Mononuclear cell (primary cell): ENCODE measurements around the gene CAMK2A. TPM values are rescaled to one million over a fixed set of nuclear protein-coding genes. Genes with fewer than 3 reads are reported as not detected.

ENCODE experiments used
- H3K27me3 ChIP-seq: 2 replicates; pipeline ENCODE4 v1.6.0; 2011; ENCODE audit warnings: low read length, control low read depth; ENCODE audit not compliant: insufficient read depth
- H3K4me1 ChIP-seq: 2 replicates; pipeline ENCODE4 v1.5.1; 2011; ENCODE audit warnings: mild to moderate bottlenecking, low read length, control low read depth; ENCODE audit not compliant: insufficient read depth
- H3K4me3 ChIP-seq: 2 replicates; pipeline ENCODE4 v1.5.1; 2011; ENCODE audit warnings: mild to moderate bottlenecking, low read length, moderate library complexity
- H3K9me3 ChIP-seq: 2 replicates; pipeline ENCODE4 v1.5.1; 2011; ENCODE audit warnings: low read depth, mild to moderate bottlenecking, control low read depth, low read length
- total RNA-seq: library from RNA; depleted of rRNA; stranded (reverse); fragments of >200 nt; gene quantifications from one replicate; pipeline ENCODE4 v1.2.3, GENCODE V29; 2012

Gene CAMK2A
- total RNA-seq, 1 donor: 0.94 TPM

DNA sequence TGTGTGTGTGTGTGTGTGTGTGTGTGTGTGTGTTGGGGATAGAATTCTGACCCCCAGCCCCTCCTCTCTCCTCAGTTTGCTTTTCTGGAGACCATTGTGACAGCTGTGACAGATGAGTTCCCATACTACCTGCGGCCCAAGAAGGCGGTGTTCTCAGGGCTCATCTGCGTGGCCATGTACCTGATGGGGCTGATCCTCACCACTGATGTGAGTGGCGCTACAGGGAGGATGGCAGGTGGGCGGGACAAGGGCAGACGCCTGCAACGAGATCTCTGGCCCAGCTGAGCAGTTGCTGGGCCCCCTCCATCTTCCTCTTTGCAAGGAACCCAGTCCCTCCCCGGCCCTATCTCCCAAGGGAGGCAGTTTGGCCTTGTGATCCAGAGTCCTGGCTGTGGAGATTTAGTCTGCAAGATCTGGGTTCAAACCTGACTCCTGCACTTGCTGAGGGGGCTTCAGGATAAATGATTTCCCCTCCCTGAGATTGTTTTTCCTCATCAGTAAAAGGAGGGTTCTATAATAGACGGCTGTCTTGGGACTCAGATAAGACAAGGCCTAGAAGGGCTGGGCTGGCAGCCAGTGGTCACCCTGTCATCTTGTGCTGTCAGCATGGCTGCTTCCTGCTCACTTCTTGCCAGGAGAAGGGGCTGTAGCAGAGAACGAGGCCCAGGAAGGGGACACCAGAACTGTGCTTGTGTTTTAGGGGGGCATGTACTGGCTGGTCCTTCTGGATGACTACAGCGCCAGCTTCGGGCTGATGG lies 85.6 kb downstream of the CAMK2A start:
- Histone ChIP-seq H3K4me3 (no peak overlapping the region), H3K27me3 (peaks cover 6% of the 10 kb centered on the region), H3K4me1 (peaks cover 4% of the 10 kb centered on the region), H3K9me3 (no peaks in the 10 kb centered on the region)

DNA sequence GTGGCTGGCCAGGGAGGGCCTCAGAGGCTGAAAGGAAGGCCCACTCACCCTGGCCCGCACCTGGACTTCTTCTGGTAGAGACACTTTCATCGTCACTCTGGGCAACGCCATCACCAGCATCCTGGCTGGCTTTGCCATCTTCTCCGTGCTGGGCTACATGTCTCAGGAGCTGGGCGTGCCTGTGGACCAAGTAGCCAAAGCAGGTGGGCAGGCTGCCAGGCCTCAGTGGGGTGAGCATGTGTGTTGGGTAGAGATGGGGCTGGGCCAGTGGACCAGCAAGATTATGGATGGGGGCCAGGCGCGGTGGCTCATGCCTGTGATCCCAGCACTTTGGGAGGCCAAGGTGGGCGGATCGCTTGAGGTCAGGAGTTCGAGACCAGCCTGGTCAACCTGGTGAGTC lies 87.1 kb downstream of the CAMK2A start:
- Histone ChIP-seq H3K4me1 (no peaks in the 10 kb centered on the region), H3K27me3 (no peaks in the 10 kb centered on the region), H3K4me3 (no peak overlapping the region), H3K9me3 (no peaks in the 10 kb centered on the region)

DNA sequence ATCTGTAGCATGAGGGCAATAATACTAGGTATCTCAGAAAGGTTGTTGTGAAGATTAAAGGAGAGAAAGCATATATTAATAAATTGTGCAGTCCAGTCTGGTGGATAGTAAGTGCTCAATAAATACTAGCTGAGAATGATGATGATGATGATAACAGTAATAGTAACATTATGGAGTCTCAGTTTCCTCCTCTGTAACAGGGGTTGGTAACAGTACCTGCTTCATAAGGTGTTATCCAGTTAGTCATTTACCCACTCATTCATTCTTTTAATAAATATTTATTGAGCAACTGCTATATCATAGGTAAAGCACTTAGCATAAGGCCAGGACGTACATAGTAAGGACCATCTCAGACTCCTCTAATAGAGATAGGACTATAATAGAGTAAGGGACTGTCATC lies 92.1 kb downstream of the CAMK2A start:
- no peaks in the 10 kb centered on the region for H3K27me3 ChIP-seq
- no peaks in the 10 kb centered on the region for H3K4me1 ChIP-seq
- no peaks in the 10 kb centered on the region for H3K9me3 ChIP-seq
- H3K4me3 ChIP-seq: no peak overlapping the region

DNA sequence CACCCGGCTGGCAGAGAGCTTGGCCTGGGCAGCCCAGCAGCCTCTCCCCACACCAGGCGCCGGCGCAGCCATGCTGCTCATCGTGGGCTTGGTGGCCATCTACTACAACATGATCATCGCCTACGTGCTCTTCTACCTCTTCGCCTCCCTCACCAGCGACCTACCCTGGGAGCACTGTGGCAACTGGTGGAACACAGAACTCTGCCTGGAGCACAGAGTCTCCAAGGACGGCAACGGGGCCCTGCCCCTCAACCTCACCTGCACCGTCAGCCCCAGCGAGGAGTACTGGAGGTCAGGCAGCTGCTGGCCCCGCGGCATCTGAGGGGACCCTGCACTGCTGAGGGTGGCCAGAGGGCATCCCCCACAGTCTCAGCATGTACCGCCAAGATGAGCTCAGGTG lies 92.6 kb downstream of the CAMK2A start:
- H3K9me3 ChIP-seq: no peaks in the 10 kb centered on the region
- H3K4me1 ChIP-seq: no peaks in the 10 kb centered on the region
- peaks cover under 1% of the 10 kb centered on the region for H3K27me3 ChIP-seq
- no peak overlapping the region for H3K4me3 ChIP-seq

DNA sequence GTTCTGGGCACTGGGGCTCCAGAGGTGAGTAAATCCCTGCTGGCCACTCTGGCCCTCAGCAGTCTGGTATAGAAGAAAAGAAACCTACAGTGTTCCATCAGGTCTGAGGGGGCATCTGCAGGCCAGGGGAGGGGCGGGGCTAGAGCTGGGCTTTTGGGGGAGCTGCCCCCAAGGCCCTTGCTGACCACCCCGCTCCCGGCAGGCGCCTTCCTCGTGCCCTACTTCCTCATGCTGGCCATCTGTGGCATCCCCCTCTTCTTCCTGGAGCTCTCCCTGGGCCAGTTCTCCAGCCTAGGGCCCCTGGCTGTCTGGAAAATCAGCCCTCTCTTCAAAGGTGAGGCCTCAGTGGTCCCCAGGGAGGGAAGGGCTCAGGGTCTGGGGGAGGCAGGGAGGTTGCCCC lies 93.1 kb downstream of the CAMK2A start:
- peaks cover 3% of the 10 kb centered on the region for H3K27me3 ChIP-seq
- H3K9me3 ChIP-seq: no peaks in the 10 kb centered on the region
- H3K4me1 ChIP-seq: no peaks in the 10 kb centered on the region
- H3K4me3 ChIP-seq: no peak overlapping the region

DNA sequence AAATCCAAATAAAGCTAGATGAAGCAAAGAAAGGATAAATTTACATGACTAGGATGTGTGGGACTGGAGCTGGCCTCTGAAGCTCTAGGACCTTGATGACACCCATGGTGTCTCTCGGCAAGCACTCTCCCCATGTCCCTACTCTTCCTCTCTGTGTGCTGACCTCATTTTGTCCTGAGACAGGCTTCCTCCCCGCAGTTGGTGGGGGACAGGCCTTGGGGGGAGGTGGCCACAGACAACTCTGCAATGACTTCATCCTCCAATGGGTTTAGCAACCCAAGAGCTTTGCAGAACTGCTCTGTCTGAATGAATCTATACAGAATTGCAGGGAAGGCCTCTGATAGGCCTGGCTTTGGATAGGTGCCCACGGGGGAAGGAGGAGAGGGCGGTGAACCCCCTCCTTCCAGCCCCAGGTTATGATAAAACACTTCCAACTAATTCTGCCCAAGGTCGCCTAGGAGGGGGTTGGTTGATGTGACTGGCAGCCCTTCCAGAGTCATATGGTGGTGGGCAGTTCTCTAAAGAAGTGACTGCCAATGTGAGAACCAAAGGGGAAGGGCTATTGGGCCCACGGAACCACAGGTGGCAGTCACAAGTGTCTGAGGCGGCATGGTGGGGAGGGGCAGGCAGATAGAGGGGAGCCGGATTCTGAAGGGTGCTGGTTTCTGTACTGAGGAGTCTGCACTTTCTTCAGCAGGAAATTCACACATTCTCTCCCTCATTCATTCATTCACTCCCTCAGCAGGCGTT lies 93.7 kb downstream of the CAMK2A start:
- Histone ChIP-seq H3K27me3 (peaks cover 5% of the 10 kb centered on the region), H3K9me3 (no peaks in the 10 kb centered on the region), H3K4me3 (no peak overlapping the region)

DNA sequence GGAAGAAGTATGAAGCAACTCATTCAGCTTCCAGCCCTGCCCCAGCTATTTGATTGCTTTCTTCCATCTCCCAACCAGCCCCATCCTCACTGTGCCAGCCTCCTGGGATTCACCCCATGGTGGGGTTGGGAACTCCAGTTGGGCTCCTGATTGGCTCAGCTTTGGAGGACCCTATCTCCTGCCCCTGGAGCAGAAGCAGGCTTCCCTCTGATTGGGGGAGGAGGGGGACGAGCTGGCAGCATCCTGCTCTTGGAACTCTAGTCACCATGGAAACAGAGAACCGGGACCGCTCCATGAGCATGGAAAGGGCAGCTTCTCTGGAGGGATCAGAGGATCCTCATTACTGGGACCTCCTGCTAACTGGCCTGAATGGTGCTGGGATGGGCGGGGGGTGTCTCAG lies 97.1 kb downstream of the CAMK2A start:
- Histone ChIP-seq H3K27me3 (peaks cover 32% of the 10 kb centered on the region), H3K4me1 (no peaks in the 10 kb centered on the region), H3K4me3 (no peak overlapping the region), H3K9me3 (no peaks in the 10 kb centered on the region)

More for the DNA sequence above, 93.7 kb downstream of the CAMK2A start:
- no peaks in the 10 kb centered on the region for H3K4me1 ChIP-seq

DNA sequence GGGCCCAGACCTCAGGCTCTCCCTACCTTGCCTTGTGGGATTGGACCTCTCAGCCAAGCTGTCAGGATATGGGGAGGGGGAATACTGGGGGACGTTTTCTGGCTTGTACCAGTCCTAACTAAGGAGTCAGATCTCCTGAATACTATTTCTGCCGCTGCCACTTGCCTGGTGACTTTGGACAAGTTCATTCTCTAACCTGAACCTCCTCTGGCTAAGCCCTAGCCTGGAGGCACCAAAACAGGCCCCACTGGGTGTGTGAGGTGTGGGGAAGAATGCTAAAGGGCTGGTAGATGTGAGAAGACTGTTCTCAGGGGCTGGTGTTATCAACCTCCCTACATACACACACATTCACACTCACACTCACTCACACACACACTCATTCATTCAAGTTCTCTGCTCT lies 98.6 kb downstream of the CAMK2A start:
- peaks cover 32% of the 10 kb centered on the region for H3K27me3 ChIP-seq
- H3K4me3 ChIP-seq: no peak overlapping the region
- H3K4me1 ChIP-seq: peaks cover 8% of the 10 kb centered on the region
- no peaks in the 10 kb centered on the region for H3K9me3 ChIP-seq

DNA sequence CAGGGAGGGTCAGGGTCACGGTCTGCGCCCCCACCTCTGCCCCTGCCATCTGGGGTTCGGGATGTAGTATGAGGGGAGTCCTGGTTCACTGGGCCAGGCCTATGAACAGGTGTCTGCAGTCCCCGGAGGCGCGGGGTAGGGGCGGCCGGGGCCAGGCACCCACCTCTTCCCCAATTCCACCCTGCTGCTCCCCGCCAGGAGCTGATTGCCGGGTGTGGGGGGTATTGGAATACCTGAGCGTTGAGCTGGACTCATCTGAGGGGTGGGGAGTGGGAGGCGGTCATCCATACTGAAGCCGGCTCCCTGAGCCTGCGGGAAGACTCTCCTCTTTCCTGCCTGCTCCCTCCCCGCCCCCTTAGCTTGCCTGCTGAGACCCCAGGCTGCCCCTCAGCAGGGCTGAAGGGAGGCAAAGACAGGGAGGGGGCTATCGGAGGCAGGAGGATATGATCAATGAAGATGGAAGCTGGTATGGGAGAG lies 99.0 kb downstream of the CAMK2A start:
- Histone ChIP-seq H3K4me1 (peaks cover 12% of the 10 kb centered on the region), H3K4me3 (no peak overlapping the region), H3K9me3 (no peaks in the 10 kb centered on the region), H3K27me3 (peaks cover 32% of the 10 kb centered on the region)

DNA sequence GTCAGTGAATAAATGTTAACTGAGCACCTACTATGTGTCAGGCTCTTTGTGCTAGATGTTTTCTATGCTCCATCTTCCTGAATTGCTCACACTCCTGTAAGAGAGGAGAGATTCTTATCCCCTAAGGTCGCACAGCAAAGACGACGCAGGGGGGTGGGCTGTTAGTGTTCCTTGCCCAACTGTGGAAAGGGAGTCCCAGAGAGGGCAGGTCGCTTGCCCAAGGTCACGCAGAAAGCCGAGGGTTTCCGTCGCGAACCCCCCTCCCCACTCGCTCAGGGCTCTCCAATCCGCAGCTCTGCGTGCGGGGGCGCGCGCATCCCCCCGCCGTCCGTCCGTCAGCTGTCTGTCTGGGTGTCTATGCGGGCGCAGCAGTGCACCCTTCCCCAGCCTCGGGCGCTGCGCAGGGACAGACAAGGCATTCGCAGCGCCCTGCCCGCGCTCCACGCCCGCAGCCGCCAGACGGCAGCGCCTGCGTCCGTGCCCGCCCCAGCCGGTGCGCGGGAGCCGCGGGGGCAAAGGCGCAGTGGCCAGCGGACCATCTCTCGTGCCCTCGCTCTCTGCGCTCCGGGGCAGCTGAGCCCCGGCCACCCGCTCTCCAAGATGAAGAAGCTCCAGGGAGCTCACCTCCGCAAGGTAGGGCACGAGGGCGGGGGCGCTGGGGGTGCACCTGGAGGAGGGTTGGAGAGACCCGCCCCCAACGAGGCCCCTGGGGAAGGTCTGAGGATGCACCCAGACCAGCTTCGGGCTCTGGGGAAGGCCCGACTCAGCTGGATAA lies 99.7 kb downstream of the CAMK2A start, which contains the start of gene SLC6A7:
TSS of gene SLC6A7 (plus strand) at position 335 of the 775 bp plus-strand sequence. CDS start at position 601, 266 bp downstream.
- no peak within 1 kb of the TSS for H3K4me3 ChIP-seq
- H3K27me3 ChIP-seq: peaks cover 32% of the 10 kb centered on the region
- H3K4me1 ChIP-seq: peaks cover 19% of the 10 kb centered on the region
- no peaks in the 10 kb centered on the region for H3K9me3 ChIP-seq

DNA sequence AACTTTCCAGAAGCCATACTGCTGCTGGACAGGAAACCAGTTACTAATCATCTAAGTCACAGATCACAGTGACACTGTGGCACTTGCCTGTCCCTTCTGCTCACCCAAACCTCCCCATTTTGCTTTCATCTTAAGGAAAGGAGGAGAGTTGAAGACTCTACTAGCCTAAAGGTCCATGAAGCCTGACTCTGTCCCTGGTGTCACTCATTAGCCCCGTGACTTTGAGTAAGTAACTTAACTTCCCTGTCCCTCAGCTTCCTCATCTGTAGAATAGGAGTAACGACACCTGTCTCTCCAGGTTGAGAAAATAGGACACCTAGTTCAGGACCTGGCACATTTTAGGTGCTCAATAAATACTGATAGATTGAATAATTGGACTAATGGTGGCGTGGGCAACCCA lies 100.2 kb downstream of the CAMK2A start:
- H3K27me3 ChIP-seq: peaks cover 32% of the 10 kb centered on the region

DNA sequence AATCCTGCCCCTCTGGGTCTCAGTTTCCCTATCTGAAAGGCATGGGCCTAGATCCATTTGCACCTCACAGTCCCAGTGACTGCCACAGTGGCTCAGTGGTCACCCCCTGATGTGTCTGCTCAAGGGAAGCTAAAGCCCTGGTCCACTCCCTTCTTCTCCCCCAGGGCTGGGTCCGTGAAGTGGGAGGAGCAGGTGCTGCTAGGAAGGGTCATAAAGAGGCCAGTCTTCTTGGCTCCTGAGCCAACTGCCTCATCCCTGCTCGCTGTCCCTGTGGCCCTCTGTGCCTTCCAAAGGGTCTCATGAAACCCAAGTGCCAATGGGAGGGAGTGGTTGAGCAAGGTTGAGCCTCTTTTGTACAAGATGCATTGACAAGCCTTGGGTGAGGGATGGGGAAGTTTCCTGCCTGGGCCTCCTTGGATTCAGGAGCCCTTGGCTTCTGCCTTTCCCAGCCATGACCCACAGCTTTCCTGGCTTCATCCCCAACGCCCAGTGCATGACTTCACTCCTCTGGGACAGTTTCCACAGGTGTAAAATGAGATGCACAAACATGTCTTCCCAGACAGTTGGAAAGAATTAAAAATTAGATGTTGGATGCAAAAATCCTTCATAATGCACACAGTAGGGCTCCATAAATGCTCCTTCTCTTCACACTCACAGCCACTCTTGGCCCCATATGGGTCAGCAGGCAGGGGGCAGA lies 101.3 kb downstream of the CAMK2A start:
- no peaks in the 10 kb centered on the region for H3K9me3 ChIP-seq
- H3K4me3 ChIP-seq: no peak overlapping the region
- peaks cover 21% of the 10 kb centered on the region for H3K4me1 ChIP-seq
- H3K27me3 ChIP-seq: peaks cover 32% of the 10 kb centered on the region

More for the DNA sequence above, 100.2 kb downstream of the CAMK2A start:
- H3K4me1 ChIP-seq: peaks cover 21% of the 10 kb centered on the region
- no peaks in the 10 kb centered on the region for H3K9me3 ChIP-seq
- no peak overlapping the region for H3K4me3 ChIP-seq

DNA sequence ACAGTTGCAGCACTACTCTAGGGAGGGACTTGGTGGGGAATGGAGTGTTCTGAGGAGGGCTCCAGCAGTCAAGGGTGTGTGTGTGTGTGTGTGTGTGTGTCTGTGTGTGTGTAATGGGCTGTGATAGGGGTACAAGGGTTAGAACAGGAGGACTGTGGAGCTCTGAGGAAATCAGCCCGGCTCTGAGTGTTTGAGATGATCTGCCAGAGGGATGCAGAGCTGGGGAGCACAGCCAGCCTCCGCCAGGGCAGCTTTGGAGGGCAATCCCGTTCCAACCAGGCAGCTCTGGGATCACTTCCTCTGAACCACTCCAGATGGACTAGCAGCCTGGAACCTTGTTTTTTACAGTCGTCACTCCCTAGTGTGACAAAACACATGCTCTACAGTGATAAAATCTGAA lies 102.7 kb downstream of the CAMK2A start:
- H3K27me3 ChIP-seq: peaks cover 31% of the 10 kb centered on the region
- H3K4me1 ChIP-seq: peaks cover 21% of the 10 kb centered on the region
- H3K4me3 ChIP-seq: no peak overlapping the region
- H3K9me3 ChIP-seq: no peaks in the 10 kb centered on the region

DNA sequence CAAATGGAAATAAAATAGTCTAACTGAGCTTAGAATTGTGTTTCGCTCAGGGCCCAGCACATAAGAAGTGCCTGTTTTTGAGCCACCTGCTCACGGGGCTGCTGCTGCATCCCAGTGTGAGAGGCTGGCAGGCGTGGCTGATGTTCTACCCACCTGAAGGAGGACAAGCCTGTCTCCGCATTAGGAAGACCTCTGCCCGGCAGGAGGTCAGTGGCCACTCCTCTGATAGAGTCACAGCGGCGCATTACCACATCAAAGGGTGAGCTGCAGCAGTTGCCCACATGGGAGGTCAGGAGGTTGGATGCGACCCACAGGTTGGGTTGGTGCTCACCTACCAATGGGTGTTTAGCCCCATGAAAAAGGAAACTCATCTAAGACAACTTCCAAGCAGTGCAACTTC lies 103.4 kb downstream of the CAMK2A start:
- no peak overlapping the region for H3K4me3 ChIP-seq
- no peaks in the 10 kb centered on the region for H3K9me3 ChIP-seq
- peaks cover 21% of the 10 kb centered on the region for H3K4me1 ChIP-seq
- peaks cover 29% of the 10 kb centered on the region for H3K27me3 ChIP-seq
